ENCODE results near the gene TMEM217.

- TF ChIP-seq ELK1 (IDR thresholded peaks at IDR 0.05; ENCODE audit: borderline replicate concordance, low read depth, low read length) (no peak), RFX5 (IDR thresholded peaks at IDR 0.05; ENCODE audit: low read depth, low read length) (no peak), CTCF (conservative IDR thresholded peaks at IDR 0.05; ENCODE audit: low read depth, low read length) (no peak), CEBPB (IDR thresholded peaks at IDR 0.05; ENCODE audit: low read depth, low read length) (no peak), POLR2A (IDR thresholded peaks at IDR 0.05; ENCODE audit: low read depth, low read length) (no peak; the same call in 1 of the 2 replicates), BHLHE40 (IDR thresholded peaks at IDR 0.05; ENCODE audit: low read depth, low read length) (no peak), NFE2L2 (IDR thresholded peaks at IDR 0.05; ENCODE audit: low read depth, low read length) (no peak), RAD21 (IDR thresholded peaks at IDR 0.05; ENCODE audit: low read length) (no peak), CHD1 (IDR thresholded peaks at IDR 0.05; ENCODE audit: low read depth, low read length) (0 out of 2 replicates have a peak, but pooled peaks have one; percentile 25), SMC3 (IDR thresholded peaks at IDR 0.05; ENCODE audit: low read depth, low read length) (no peak), RCOR1 (IDR thresholded peaks at IDR 0.05; ENCODE audit: insufficient replicate concordance, low read length) (no peak), MAFK (IDR thresholded peaks at IDR 0.05; ENCODE audit: low read depth, low read length) (no peak), FOS (IDR thresholded peaks at IDR 0.05; ENCODE audit: low read depth, low read length) (no peak)
Observed at GRCh38 chr6:37243131-37243815, 14.7 kb downstream of the TMEM217 start.

Data from IMR-90 (cell line).